Fibroblast of mammary gland (primary cell): ENCODE results near the gene MYH7.
A peak's percentile ranks its signal among the peaks of the same experiment; 100 is the strongest.

Experiments
- DNase-seq: peaks from one replicate; pipeline ENCODE4 v3.0.0-alpha.2; 2010; ENCODE audit warnings: low read depth
- H3K4me3 ChIP-seq: 2 replicates; pipeline ENCODE4 v1.5.1; 2011; ENCODE audit warnings: low read depth, mild to moderate bottlenecking, low read length, moderate library complexity; ENCODE audit not compliant: control insufficient read depth
- CTCF ChIP-seq: conservative IDR thresholded peaks from 2 replicates; pipeline ENCODE4 v1.5.1; 2011; ENCODE audit warnings: low read depth, low read length, inconsistent platforms; ENCODE audit not compliant: control insufficient read depth, insufficient read depth

The MYH7 gene

GRCh38 chr14:23380976-23381375 lies 54.5 kb downstream of the MYH7 start:
- DNase-seq, result no peak
- TF ChIP-seq CTCF, result no peak
- H3K4me3 ChIP-seq, result no peak overlapping the region

- TF ChIP-seq CTCF, result no peak
- H3K4me3 ChIP-seq, result no peak overlapping the region
- DNase-seq, result no peak
Observed at GRCh38 chr14:23380197-23380914, 55.1 kb downstream of the MYH7 start.

GRCh38 chr14:23379366-23380196 lies 55.9 kb downstream of the MYH7 start:
- no peak overlapping the region for H3K4me3 ChIP-seq
- peak; percentile 28 for DNase-seq

GRCh38 chr14:23378612-23379220 lies 56.7 kb downstream of the MYH7 start:
- TF ChIP-seq CTCF, result no peak
- H3K4me3 ChIP-seq, result no peak overlapping the region
- no peak for DNase-seq

More at GRCh38 chr14:23379366-23380196, 55.9 kb downstream of the MYH7 start:
- TF ChIP-seq CTCF, result peak; percentile 87

- no peak for DNase-seq
- no peak for TF ChIP-seq CTCF
- no peak overlapping the region for H3K4me3 ChIP-seq
Observed at GRCh38 chr14:23377573-23378563, 57.6 kb downstream of the MYH7 start.

GRCh38 chr14:23377198-23377550 lies 58.3 kb downstream of the MYH7 start:
- no peak for DNase-seq
- no peak for TF ChIP-seq CTCF
- no peak overlapping the region for H3K4me3 ChIP-seq
